ENCODE measurements around the gene TBX20. TPM values are rescaled to one million over a fixed set of nuclear protein-coding genes. Genes with fewer than 3 reads are reported as not detected.

TBX20 gene
- total and polyA plus RNA-seq, 2 of the 8 experiments (the other 6 are each of a cell fraction or from before 2014, with no cell fraction given): 0.08 to 0.26 TPM

GRCh38 chr7:35259523-35259908 is 5.6 kb upstream of the TBX20 start:
- Histone ChIP-seq H2BK15ac (ENCODE audit: low read length) (0 out of 2 replicates have a peak overlapping the region, but pooled peaks have one; percentile 40), H3K9ac (replicated peaks in 1 of 4; ENCODE audit: extremely low read depth in 1 of 4, low read depth in 3 of 4, low read length in 3 of 4) (no peak overlapping the region), H4K8ac (ENCODE audit: extremely low read depth, insufficient read depth, low read length) (no peak overlapping the region), H3K79me2 (ENCODE audit: control insufficient read depth in 1 of 2, insufficient read depth in 2 of 2, low read length in 2 of 2) (no peaks in the 10 kb centered on the region), H2AFZ (ENCODE audit: low read length) (no peak overlapping the region), H4K20me1 (replicated peaks in 1 of 2; ENCODE audit: control insufficient read depth in 1 of 2, insufficient read depth in 2 of 2, low read length in 2 of 2) (peaks cover 13 to 25% of the 10 kb centered on the region in 2 experiments), H3K18ac (ENCODE audit: extremely low read depth, low read length) (no peak overlapping the region; the same call in 1 of the 2 replicates), H3K23me2 (ENCODE audit: low read depth, low read length) (peaks cover 20% of the 10 kb centered on the region), H4K91ac (replicated peaks; ENCODE audit: insufficient read length, low read length) (no peak overlapping the region), H3K14ac (ENCODE audit: insufficient read length) (no peak overlapping the region), H3K9me3 (ENCODE audit: insufficient read depth in 2 of 2, low read depth in 1 of 2, low read length in 1 of 2) (no peaks in the 10 kb centered on the region), H4K5ac (ENCODE audit: insufficient read length, low read depth, low read length) (no peak overlapping the region), H2AK5ac (ENCODE audit: low read depth, low read length) (no peak overlapping the region), H3K79me1 (ENCODE audit: low read depth, low read length) (no peaks in the 10 kb centered on the region), H3K4me2 (ENCODE audit: insufficient read depth in 1 of 2, low read depth in 2 of 2, low read length in 2 of 2) (peak overlapping the region; percentile 72 to 88; a peak in 2 of 4 replicates), H3K23ac (ENCODE audit: insufficient read length) (no peak overlapping the region), H2BK5ac (ENCODE audit: low read depth, low read length) (no peak overlapping the region), H3K27ac (ENCODE audit: low read depth, low read length) (no peak overlapping the region), H3K36me3 (ENCODE audit: control insufficient read depth in 2 of 4, insufficient read depth in 4 of 4, low read length in 3 of 4) (no peaks in the 10 kb centered on the region), H3K4ac (replicated peaks; ENCODE audit: insufficient read length, low read depth, low read length) (no peak overlapping the region), H3K4me3 (ENCODE audit: extremely low read depth in 1 of 4, insufficient read depth in 2 of 4, low read depth in 3 of 4, low read length in 4 of 4) (peak overlapping the region in 1 of 4 experiments; percentile 61; a peak in 1 of 8 replicates), H2BK12ac (ENCODE audit: low read depth, low read length) (no peak overlapping the region), H2BK120ac (replicated peaks; ENCODE audit: low read depth, low read length) (no peak overlapping the region), H2BK20ac (ENCODE audit: low read length) (peak overlapping the region; percentile 29; the same call in 1 of the 2 replicates), H3K56ac (replicated peaks; ENCODE audit: insufficient read length, low read depth, low read length) (no peak overlapping the region), H3K4me1 (replicated peaks in 1 of 4; ENCODE audit: control insufficient read depth in 3 of 4, insufficient read depth in 4 of 4, low read length in 3 of 4) (peaks cover 10 to 43% (median 18%) of the 10 kb centered on the region in 4 experiments; a peak in 6 of 7 replicates), H3K27me3 (replicated peaks in 1 of 4; ENCODE audit: control insufficient read depth in 3 of 4, extremely low read depth in 1 of 4, insufficient read depth in 3 of 4, low read length in 3 of 4) (peaks cover 69 to 95% (median 92%) of the 10 kb centered on the region in 4 experiments)
- ChIA-PET CTCF (ENCODE audit: partially characterized antibody) (interaction anchor here (1.1 to 1.8 kb wide), 3 partner anchors 10 to 366 kb away, joined by 4 to 7 read pairs (median 4); no protein-coding TSS in a partner anchor), POLR2A (ENCODE audit: partially characterized antibody) (interaction anchor here (4.7 kb wide), 1 partner anchor 8 kb away, joined by 35 read pairs; no protein-coding TSS in a partner anchor)
- peak; percentile 3; the same call in 1 of the 2 replicates for TF ChIP-seq SUZ12 (IDR thresholded peaks at IDR 0.05; ENCODE audit: low read length)
- no peak for TF ChIP-seq KDM5A (IDR thresholded peaks at IDR 0.05; ENCODE audit: low read length)
- TF ChIP-seq CBX5 (IDR thresholded peaks at IDR 0.05; ENCODE audit: low read depth, low read length): no peak
- TF ChIP-seq POLR2AphosphoS5 (IDR thresholded peaks at IDR 0.05; ENCODE audit: low read depth, low read length): no peak
- TF ChIP-seq EP300 (IDR thresholded peaks at IDR 0.05; ENCODE audit: borderline replicate concordance in 1 of 2, low read depth in 2 of 2, low read length in 2 of 2): no peak
- no peak for TF ChIP-seq MAX (IDR thresholded peaks at IDR 0.05)
- no peak for DNase-seq (ENCODE audit: low read depth in 1 of 2, low spot score in 2 of 2)
- WGBS, 2 experiments (ENCODE audit: extremely low coverage in 1 of 2, insufficient coverage in 1 of 2, insufficient read length in 1 of 2, insufficient replicate concordance in 2 of 2, low coverage in 1 of 2, low lambda C conversion rate in 2 of 2, missing lambda C conversion rate in 1 of 2): 4% methylated on average over 6 of the region's 6 CpGs; no CpG with 5 or more reads in 1 of the 2 experiments
- peak; percentile 52 for FAIRE-seq

Measured in H1 (cell line).